ENCODE data around the gene ATAT1. TPM values are rescaled to one million over a fixed set of nuclear protein-coding genes. Genes with fewer than 3 reads are reported as not detected.

Gene ATAT1
- total and polyA plus RNA-seq, 10 of the 15 experiments (the other 5 are each of a cell fraction or from before 2014, with no cell fraction given), result 1.1 to 14.2 (median 6.9) TPM

DNA sequence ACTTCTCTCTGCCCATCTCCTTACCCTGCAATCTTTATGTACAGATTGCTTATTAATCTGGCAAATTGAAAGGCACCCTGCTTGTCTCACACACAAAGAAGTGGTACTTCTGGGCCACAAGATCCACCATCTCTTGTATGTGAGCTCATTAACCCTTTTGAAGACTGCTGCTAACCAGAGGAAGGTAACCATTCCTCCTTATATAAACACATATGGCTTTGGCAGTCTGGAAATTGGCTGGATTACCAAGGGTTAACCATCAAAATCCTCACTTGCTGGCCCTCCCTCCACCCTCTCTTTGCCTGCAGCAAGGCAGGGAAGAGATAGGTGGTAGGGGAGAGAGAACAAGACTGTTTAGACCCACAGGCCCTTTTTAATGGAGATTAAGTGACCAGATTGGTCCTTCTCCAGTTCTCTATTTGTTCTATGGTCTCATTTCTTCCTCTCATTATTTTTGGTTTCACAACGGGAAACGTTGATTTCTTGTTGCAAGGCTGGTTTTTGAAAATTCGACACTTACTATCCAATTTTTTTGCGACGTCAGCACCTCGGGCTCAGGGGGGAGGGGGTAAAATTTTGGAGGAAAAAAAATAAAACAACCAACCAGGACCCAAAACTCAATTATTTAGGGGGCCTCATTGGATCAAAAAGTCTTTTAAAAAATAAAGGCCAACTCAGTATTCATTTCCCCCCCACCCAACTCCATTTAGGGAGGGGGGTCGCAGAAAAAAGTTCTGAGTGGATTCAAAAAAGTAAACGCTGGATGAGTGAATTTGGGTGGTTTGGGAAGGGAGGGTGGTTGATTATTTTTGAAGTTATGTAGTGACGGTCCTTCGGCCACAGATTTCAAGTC lies 10.5 kb upstream of the ATAT1 start (continued):
- TF ChIP-seq ZNF592 (IDR thresholded peaks at IDR 0.05) (no peak), MAX (IDR thresholded peaks at IDR 0.05; ENCODE audit: low read depth, low read length) (no peak), CBX5 (IDR thresholded peaks at IDR 0.05; ENCODE audit: low read depth) (no peak), YY1 (IDR thresholded peaks at IDR 0.05; ENCODE audit: low read depth, low read length) (no peak), USF1 (IDR thresholded peaks at IDR 0.05; ENCODE audit: borderline replicate concordance, extremely low read length, insufficient read depth, low read depth, low read length) (no peak), NR2C1 (IDR thresholded peaks at IDR 0.05) (no peak), SUZ12 (IDR thresholded peaks at IDR 0.05; ENCODE audit: unreplicated experiment) (no peak)
- TF ChIP-seq, protein P1, sequence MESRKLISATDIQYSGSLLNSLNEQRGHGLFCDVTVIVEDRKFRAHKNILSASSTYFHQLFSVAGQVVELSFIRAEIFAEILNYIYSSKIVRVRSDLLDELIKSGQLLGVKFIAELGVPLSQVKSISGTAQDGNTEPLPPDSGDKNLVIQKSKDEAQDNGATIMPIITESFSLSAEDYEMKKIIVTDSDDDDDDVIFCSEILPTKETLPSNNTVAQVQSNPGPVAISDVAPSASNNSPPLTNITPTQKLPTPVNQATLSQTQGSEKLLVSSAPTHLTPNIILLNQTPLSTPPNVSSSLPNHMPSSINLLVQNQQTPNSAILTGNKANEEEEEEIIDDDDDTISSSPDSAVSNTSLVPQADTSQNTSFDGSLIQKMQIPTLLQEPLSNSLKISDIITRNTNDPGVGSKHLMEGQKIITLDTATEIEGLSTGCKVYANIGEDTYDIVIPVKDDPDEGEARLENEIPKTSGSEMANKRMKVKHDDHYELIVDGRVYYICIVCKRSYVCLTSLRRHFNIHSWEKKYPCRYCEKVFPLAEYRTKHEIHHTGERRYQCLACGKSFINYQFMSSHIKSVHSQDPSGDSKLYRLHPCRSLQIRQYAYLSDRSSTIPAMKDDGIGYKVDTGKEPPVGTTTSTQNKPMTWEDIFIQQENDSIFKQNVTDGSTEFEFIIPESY (IDR thresholded peaks at IDR 0.05), result no peak
- TF ChIP-seq, protein P2, sequence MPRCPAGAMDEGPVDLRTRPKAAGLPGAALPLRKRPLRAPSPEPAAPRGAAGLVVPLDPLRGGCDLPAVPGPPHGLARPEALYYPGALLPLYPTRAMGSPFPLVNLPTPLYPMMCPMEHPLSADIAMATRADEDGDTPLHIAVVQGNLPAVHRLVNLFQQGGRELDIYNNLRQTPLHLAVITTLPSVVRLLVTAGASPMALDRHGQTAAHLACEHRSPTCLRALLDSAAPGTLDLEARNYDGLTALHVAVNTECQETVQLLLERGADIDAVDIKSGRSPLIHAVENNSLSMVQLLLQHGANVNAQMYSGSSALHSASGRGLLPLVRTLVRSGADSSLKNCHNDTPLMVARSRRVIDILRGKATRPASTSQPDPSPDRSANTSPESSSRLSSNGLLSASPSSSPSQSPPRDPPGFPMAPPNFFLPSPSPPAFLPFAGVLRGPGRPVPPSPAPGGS (IDR thresholded peaks at IDR 0.05; ENCODE audit: borderline replicate concordance, insufficient read depth, low read depth, low read length, poor library complexity, severe bottlenecking), result no peak
- TF ChIP-seq, protein P3, sequence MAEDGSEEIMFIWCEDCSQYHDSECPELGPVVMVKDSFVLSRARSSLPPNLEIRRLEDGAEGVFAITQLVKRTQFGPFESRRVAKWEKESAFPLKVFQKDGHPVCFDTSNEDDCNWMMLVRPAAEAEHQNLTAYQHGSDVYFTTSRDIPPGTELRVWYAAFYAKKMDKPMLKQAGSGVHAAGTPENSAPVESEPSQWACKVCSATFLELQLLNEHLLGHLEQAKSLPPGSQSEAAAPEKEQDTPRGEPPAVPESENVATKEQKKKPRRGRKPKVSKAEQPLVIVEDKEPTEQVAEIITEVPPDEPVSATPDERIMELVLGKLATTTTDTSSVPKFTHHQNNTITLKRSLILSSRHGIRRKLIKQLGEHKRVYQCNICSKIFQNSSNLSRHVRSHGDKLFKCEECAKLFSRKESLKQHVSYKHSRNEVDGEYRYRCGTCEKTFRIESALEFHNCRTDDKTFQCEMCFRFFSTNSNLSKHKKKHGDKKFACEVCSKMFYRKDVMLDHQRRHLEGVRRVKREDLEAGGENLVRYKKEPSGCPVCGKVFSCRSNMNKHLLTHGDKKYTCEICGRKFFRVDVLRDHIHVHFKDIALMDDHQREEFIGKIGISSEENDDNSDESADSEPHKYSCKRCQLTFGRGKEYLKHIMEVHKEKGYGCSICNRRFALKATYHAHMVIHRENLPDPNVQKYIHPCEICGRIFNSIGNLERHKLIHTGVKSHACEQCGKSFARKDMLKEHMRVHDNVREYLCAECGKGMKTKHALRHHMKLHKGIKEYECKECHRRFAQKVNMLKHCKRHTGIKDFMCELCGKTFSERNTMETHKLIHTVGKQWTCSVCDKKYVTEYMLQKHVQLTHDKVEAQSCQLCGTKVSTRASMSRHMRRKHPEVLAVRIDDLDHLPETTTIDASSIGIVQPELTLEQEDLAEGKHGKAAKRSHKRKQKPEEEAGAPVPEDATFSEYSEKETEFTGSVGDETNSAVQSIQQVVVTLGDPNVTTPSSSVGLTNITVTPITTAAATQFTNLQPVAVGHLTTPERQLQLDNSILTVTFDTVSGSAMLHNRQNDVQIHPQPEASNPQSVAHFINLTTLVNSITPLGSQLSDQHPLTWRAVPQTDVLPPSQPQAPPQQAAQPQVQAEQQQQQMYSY (CRISPR knock-in tag; IDR thresholded peaks at IDR 0.05), result no peak

Data from GM12878 (cell line).